H1 (cell line): ENCODE data around the gene HSH2D. TPM values are rescaled to one million over a fixed set of nuclear protein-coding genes. Genes with fewer than 3 reads are reported as not detected.

Experiments used
- CTCF ChIA-PET: fragments of 300-600 bp; sonication (Branson Sonifier 250); formaldehyde crosslinking; loops from one replicate; lab custom pipeline; 2021; ENCODE audit not compliant: partially characterized antibody; lab: Charles Lee
- POLR2A ChIA-PET: fragments of 300-600 bp; sonication (Branson Sonifier 250); formaldehyde crosslinking; loops from one replicate; lab custom pipeline; 2021; ENCODE audit warnings: inconsistent platforms; ENCODE audit not compliant: partially characterized antibody; lab: Charles Lee
- DNase-seq, 2 experiments: peaks; one replicate each; pipeline versions ENCODE4 v3.0.0 to v3.0.0-alpha.2; 2010 to 2022; ENCODE audit warnings: low spot score in 2 of 2, low read depth in 1 of 2, mixed read lengths in 1 of 2
- FAIRE-seq: peaks from 2 replicates; lab custom pipeline; 2011; peaks lifted over from hg19 to GRCh38; lab: Jason Lieb, UNC
- H2AFZ ChIP-seq: 2 replicates; pipeline ENCODE4 v1.8.1; 2012; ENCODE audit warnings: low read length, inconsistent platforms
- H2AK5ac ChIP-seq: 2 replicates; pipeline ENCODE4 v1.6.1; 2013; ENCODE audit warnings: low read depth, low read length
- H2BK120ac ChIP-seq: replicated peaks from 2 replicates; pipeline ENCODE3; 2013; ENCODE audit warnings: low read depth, low read length, inconsistent platforms
- H2BK12ac ChIP-seq: 2 replicates; pipeline ENCODE4 v1.6.1; 2013; ENCODE audit warnings: low read depth, low read length
- H2BK15ac ChIP-seq: 2 replicates; pipeline ENCODE4 v1.6.1; 2013; ENCODE audit warnings: low read length
- H2BK20ac ChIP-seq: 2 replicates; pipeline ENCODE4 v1.6.1; 2013; ENCODE audit warnings: low read length
- H2BK5ac ChIP-seq: 2 replicates; pipeline ENCODE4 v1.6.1; 2013; ENCODE audit warnings: low read depth, low read length
- H3K14ac ChIP-seq: 2 replicates; pipeline ENCODE4 v1.6.1; 2013; ENCODE audit warnings: inconsistent platforms; ENCODE audit not compliant: insufficient read length
- H3K18ac ChIP-seq: 2 replicates; pipeline ENCODE4 v1.6.1; 2013; ENCODE audit warnings: low read length; ENCODE audit errors: extremely low read depth
- H3K23ac ChIP-seq: 2 replicates; pipeline ENCODE4 v1.6.1; 2013; ENCODE audit warnings: inconsistent platforms; ENCODE audit not compliant: insufficient read length
- H3K23me2 ChIP-seq: 2 replicates; pipeline ENCODE4 v1.6.1; 2013; ENCODE audit warnings: low read depth, low read length
- H3K27ac ChIP-seq: 2 replicates; pipeline ENCODE4 v1.6.1; 2011; ENCODE audit warnings: low read depth, low read length, inconsistent platforms
- H3K27me3 ChIP-seq, 4 experiments: replicated peaks in 1 of 4; 1 replicate in 1 of 4; 2 replicates in 3 of 4; pipeline versions ENCODE4 v1.6.1 to v1.8.1; 2011 to 2013; ENCODE audit warnings: low read length in 3 of 4, mild to moderate bottlenecking in 3 of 4, inconsistent platforms in 2 of 4, mixed read lengths in 2 of 4, moderate library complexity in 1 of 4; ENCODE audit not compliant: control insufficient read depth in 3 of 4, insufficient read depth in 3 of 4; ENCODE audit errors: extremely low read depth in 1 of 4
- H3K36me3 ChIP-seq, 4 experiments: 2 replicates each; pipeline versions ENCODE4 v1.6.1 to v1.8.1; 2011 to 2013; ENCODE audit warnings: mild to moderate bottlenecking in 4 of 4, low read length in 3 of 4, moderate library complexity in 2 of 4, control low read depth in 1 of 4, inconsistent platforms in 1 of 4; ENCODE audit not compliant: insufficient read depth in 4 of 4, control insufficient read depth in 2 of 4
- H3K4ac ChIP-seq: replicated peaks from 2 replicates; pipeline ENCODE3; 2013; ENCODE audit warnings: low read length, low read depth, mixed read lengths, inconsistent platforms; ENCODE audit not compliant: insufficient read length
- H3K4me1 ChIP-seq, 4 experiments: replicated peaks in 1 of 4; 1 replicate in 1 of 4; 2 replicates in 3 of 4; pipeline versions ENCODE4 v1.6.1 to v1.8.1; 2011 to 2013; ENCODE audit warnings: low read length in 3 of 4, inconsistent platforms in 2 of 4, mixed read lengths in 1 of 4; ENCODE audit not compliant: insufficient read depth in 4 of 4, control insufficient read depth in 3 of 4
- H3K4me2 ChIP-seq, 2 experiments: 2 replicates each; pipeline versions ENCODE4 v1.6.1 to v1.8.1; 2011 to 2013; ENCODE audit warnings: low read depth in 2 of 2, low read length in 2 of 2, control low read depth in 1 of 2, inconsistent platforms in 1 of 2, mild to moderate bottlenecking in 1 of 2; ENCODE audit not compliant: insufficient read depth in 1 of 2
- H3K4me3 ChIP-seq, 4 experiments: fragments of 200-600, 300-600 bp in 1 of 4; sonication (generic), shearing (Covaris generic), sonication (Bioruptor Twin) in 1 of 4; 2 replicates each; pipeline versions ENCODE4 v1.5.1 to v1.8.1; 2011 to 2016; ENCODE audit warnings: low read length in 4 of 4, low read depth in 3 of 4, control low read depth in 2 of 4, inconsistent platforms in 2 of 4, mild to moderate bottlenecking in 2 of 4, mixed read lengths in 1 of 4, moderate library complexity in 1 of 4; ENCODE audit not compliant: insufficient read depth in 2 of 4; ENCODE audit errors: extremely low read depth in 1 of 4
- H3K56ac ChIP-seq: replicated peaks from 2 replicates; pipeline ENCODE3; 2013; ENCODE audit warnings: low read depth, mild to moderate bottlenecking, mixed read lengths, low read length, inconsistent platforms; ENCODE audit not compliant: insufficient read length
- H3K79me1 ChIP-seq: 2 replicates; pipeline ENCODE4 v1.6.1; 2013; ENCODE audit warnings: low read depth, low read length, control low read depth
- H3K79me2 ChIP-seq, 2 experiments: 2 replicates each; pipeline versions ENCODE4 v1.6.1 to v1.8.1; 2012 to 2013; ENCODE audit warnings: low read length in 2 of 2, mild to moderate bottlenecking in 2 of 2, inconsistent platforms in 1 of 2; ENCODE audit not compliant: insufficient read depth in 2 of 2, control insufficient read depth in 1 of 2
- H3K9ac ChIP-seq, 4 experiments: replicated peaks in 1 of 4; 1 replicate in 1 of 4; 2 replicates in 3 of 4; pipeline versions ENCODE4 v1.6.1 to v1.8.1; 2011 to 2013; ENCODE audit warnings: low read depth in 3 of 4, low read length in 3 of 4, control low read depth in 2 of 4, mild to moderate bottlenecking in 2 of 4, moderate library complexity in 2 of 4, inconsistent platforms in 1 of 4; ENCODE audit errors: extremely low read depth in 1 of 4
- H3K9me3 ChIP-seq, 2 experiments: 2 replicates each; pipeline versions ENCODE4 v1.6.1 to v1.8.1; 2012 to 2013; ENCODE audit warnings: mild to moderate bottlenecking in 2 of 2, moderate library complexity in 2 of 2, control low read depth in 1 of 2, inconsistent platforms in 1 of 2, low read depth in 1 of 2, low read length in 1 of 2, mixed read lengths in 1 of 2; ENCODE audit not compliant: insufficient read depth in 2 of 2
- H4K20me1 ChIP-seq, 2 experiments: replicated peaks in 1 of 2; 2 replicates each; pipeline versions ENCODE3 to v1.8.1; 2011 to 2013; ENCODE audit warnings: inconsistent platforms in 2 of 2, low read length in 2 of 2, mild to moderate bottlenecking in 1 of 2; ENCODE audit not compliant: insufficient read depth in 2 of 2, control insufficient read depth in 1 of 2
- H4K5ac ChIP-seq: 2 replicates; pipeline ENCODE4 v1.6.1; 2013; ENCODE audit warnings: low read length, low read depth, mixed read lengths, inconsistent platforms; ENCODE audit not compliant: insufficient read length
- H4K8ac ChIP-seq: 2 replicates; pipeline ENCODE4 v1.8.0; 2013; ENCODE audit warnings: mild to moderate bottlenecking, moderate library complexity, low read length, inconsistent platforms; ENCODE audit not compliant: insufficient read depth; ENCODE audit errors: extremely low read depth
- H4K91ac ChIP-seq: replicated peaks from 2 replicates; pipeline ENCODE3; 2013; ENCODE audit warnings: low read length, mixed read lengths, inconsistent platforms; ENCODE audit not compliant: insufficient read length
- EP300 ChIP-seq, 2 experiments: IDR thresholded peaks; 1 replicate in 1 of 2; 2 replicates in 1 of 2; pipeline ENCODE4 v1.6.1; 2011 to 2012; ENCODE audit warnings: low read depth in 2 of 2, low read length in 2 of 2, mild to moderate bottlenecking in 2 of 2, borderline replicate concordance in 1 of 2, inconsistent platforms in 1 of 2, moderate library complexity in 1 of 2
- WGBS, 2 experiments: shearing (Covaris generic) in 1 of 2; methylation state at CpG; one replicate each; pipeline versions ENCODE4 v1.1.6 to v1.1.7; 2013 to 2015; ENCODE audit warnings: low lambda C conversion rate in 2 of 2, mixed read lengths in 2 of 2, inconsistent platforms in 1 of 2, low coverage in 1 of 2, missing lambda C conversion rate in 1 of 2; ENCODE audit not compliant: insufficient replicate concordance in 2 of 2, insufficient coverage in 1 of 2, insufficient read length in 1 of 2; ENCODE audit errors: extremely low coverage in 1 of 2, missing lambda C conversion rate in 1 of 2; 5-methylcytosine and 5-hydroxymethylcytosine counted together
- polyA plus RNA-seq, 7 experiments: library from polyadenylated mRNA; depleted of rRNA in 3 of 7; stranded (reverse) in 5 of 7; unstranded in 2 of 7; fragments of >200 nt in 5 of 7; fragments of 200-250 nt in 2 of 7; gene quantifications; 1 replicate in 5 of 7; 2 replicates in 1 of 7; 4 replicates in 1 of 7; pipeline versions ENCODE4 v1.2.1 to v1.2.3, GENCODE V29; 2011 to 2013; ENCODE audit warnings: missing spikeins in 2 of 7, mixed read lengths in 2 of 7
- total RNA-seq: library from RNA; stranded (reverse); fragmentation: NEBNext Ultra II Directional; extraction: Animal tissue kit (Norgen Biotek cat#: 25700); gene quantifications from 2 replicates; pipeline ENCODE4 v1.2.1, GENCODE V29; 2021

HSH2D gene
- total and polyA plus RNA-seq, 2 of the 8 experiments (the other 6 are each of a cell fraction or from before 2014, with no cell fraction given) = 0.67 to 1.6 TPM

GRCh38 chr19:16146112-16146511 is 2.6 kb downstream of the HSH2D start:
- Histone ChIP-seq H2AK5ac (no peak overlapping the region), H3K23me2 (peaks cover 3% of the 10 kb centered on the region; the same call in 1 of the 2 replicates), H4K8ac (no peak overlapping the region), H3K36me3 (no peaks in the 10 kb centered on the region), H2BK12ac (no peak overlapping the region), H3K9ac (no peak overlapping the region), H2AFZ (no peak overlapping the region), H2BK5ac (no peak overlapping the region), H3K18ac (no peak overlapping the region), H3K4me3 (no peak overlapping the region), H3K4me2 (no peak overlapping the region), H3K14ac (no peak overlapping the region), H4K91ac (no peak overlapping the region), H3K79me2 (no peaks in the 10 kb centered on the region), H3K23ac (no peak overlapping the region), H2BK20ac (no peak overlapping the region), H3K4ac (no peak overlapping the region), H3K9me3 (no peaks in the 10 kb centered on the region), H4K20me1 (no peaks in the 10 kb centered on the region), H4K5ac (no peak overlapping the region), H3K27me3 (no peaks in the 10 kb centered on the region), H3K56ac (no peak overlapping the region), H3K27ac (no peak overlapping the region), H2BK120ac (no peak overlapping the region), H2BK15ac (no peak overlapping the region), H3K4me1 (peaks cover 0 to 5% (median 1%) of the 10 kb centered on the region in 4 experiments; a peak in 2 of 7 replicates), H3K79me1 (no peaks in the 10 kb centered on the region)
- POLR2A ChIA-PET = interaction anchor here (0.6 to 3.5 kb wide), 4 partner anchors 10 to 1468 kb away, joined by 3 to 18 read pairs (median 3); partner anchors contain the start of gene RAB8A
- DNase-seq = no peak
- 87% methylated on average over 5 of the region's 5 CpGs; no CpG with 5 or more reads in 1 of the 2 experiments for WGBS, 2 experiments
- CTCF ChIA-PET = no interaction called here
- FAIRE-seq = no peak
- no peak for TF ChIP-seq EP300 (IDR thresholded peaks at IDR 0.05; ENCODE audit: borderline replicate concordance in 1 of 2, low read depth in 2 of 2, low read length in 2 of 2)
